GM12874 (cell line): Measurements from ENCODE around the gene CCDC51.

Source experiments
- TF ChIP-seq, protein P1 (sequence below): IDR thresholded peaks from 2 replicates; pipeline ENCODE4 v1.5.1; 2011; ENCODE audit warnings: low read depth, mild to moderate bottlenecking, control low read depth, low read length, moderate library complexity; ENCODE audit not compliant: insufficient read depth

Gene CCDC51

DNA sequence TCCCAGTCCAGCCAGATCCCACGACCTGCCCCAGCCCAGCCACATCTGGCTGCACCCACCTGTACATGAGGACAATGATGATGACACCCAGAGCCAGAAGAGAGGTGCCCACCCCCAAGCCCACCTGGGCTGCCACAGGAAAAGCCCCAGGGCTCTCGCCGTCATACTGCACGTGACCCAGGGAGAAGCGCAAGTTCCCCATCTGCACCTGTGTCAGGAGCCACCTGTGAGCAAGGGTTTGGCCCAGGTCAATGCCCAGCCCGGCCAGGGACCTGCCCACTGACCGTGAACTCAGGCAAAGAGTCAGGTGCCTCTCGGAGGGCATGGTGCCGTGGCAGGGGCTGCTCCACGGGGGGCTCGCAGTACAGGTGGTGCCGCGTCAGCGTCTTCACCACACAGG lies 26.3 kb downstream of the CCDC51 start:
- TF ChIP-seq, protein P1, sequence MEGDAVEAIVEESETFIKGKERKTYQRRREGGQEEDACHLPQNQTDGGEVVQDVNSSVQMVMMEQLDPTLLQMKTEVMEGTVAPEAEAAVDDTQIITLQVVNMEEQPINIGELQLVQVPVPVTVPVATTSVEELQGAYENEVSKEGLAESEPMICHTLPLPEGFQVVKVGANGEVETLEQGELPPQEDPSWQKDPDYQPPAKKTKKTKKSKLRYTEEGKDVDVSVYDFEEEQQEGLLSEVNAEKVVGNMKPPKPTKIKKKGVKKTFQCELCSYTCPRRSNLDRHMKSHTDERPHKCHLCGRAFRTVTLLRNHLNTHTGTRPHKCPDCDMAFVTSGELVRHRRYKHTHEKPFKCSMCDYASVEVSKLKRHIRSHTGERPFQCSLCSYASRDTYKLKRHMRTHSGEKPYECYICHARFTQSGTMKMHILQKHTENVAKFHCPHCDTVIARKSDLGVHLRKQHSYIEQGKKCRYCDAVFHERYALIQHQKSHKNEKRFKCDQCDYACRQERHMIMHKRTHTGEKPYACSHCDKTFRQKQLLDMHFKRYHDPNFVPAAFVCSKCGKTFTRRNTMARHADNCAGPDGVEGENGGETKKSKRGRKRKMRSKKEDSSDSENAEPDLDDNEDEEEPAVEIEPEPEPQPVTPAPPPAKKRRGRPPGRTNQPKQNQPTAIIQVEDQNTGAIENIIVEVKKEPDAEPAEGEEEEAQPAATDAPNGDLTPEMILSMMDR = no peak

DNA sequence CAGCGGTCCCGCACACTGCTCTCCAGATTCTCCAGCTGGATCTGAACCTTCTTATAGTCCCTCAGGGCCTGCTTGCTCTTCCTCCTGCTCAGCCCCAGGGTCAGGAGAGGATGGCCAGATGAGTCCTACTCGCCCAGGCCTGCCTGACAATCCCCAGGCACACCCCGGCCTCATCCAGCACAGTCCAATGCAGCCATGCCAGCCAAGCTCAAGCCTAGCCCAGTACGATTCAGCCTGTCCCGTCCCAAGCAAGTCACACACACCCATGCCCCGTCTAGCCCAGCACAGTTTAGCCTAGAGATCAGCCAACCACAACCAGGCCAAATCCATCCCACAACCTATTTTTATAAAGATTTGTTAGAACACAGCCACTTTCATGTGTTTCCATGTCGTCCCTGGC lies 26.8 kb downstream of the CCDC51 start:
- TF ChIP-seq, protein P1 = no peak

DNA sequence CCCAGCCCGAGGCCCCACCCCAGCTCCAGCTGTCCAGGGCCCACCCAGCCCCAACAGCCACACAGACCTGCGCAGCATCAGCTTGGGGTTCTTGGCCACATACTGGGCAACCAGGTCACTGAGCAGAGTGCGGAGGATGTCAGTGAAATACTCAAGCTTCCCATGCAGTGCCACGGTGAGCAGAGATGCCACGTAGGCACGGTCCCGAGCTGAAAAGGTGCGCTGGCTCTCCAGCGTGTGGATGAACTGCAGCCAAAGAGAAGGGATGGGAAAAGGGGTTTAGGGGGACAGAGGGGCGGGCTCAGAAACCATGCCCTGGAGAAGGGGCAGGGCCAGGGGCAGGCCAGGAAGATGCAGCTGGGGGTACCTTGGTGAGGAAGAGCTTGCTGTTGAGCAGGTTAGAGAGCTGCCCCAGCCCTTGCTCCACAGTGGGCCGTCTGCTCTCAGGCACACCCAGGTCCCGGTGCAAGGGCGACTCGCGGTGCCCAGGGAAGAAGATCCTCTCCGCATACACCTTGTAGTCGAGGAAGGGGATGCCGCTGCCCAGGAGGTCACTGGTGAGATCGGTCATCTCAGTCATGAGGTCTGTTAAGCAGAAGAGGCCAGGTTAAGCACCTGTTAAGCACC lies 27.4 kb downstream of the CCDC51 start:
- TF ChIP-seq, protein P1 = no peak

DNA sequence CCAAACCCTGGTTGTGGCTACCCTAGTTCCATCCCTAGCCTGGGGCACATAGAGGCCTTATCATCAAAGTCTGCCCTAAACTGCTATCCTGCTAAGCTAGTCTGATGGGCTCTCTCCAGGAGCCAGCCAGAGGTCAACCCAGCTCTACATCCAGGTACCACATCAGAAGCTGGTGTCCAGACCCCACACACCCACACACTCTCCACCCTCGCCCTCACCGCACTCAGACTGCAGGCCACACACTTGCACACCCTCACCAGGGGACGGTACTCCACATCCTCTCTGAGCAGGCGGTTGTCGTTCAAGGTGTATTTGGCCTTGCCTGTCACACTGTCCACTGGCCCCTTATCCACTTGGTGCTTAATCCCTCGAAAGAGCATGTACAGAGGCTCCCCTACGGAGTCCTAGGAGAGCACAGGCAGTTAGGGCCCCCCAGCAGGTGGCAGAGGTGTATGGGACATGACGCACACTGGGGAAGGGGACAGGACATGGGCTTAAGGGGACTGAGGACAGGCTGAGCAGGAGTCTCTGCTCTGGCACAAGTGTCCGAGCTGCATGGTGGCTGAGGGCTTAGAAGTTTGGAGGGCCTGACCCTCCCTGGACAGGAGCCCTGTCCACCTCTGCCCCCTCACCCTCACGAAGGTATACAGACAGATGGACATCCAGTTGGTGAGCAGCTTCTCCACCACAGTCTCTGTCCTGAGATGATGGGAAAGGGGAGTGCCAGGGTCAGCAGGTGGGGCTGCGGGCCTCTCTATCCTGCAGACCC lies 28.1 kb downstream of the CCDC51 start:
- TF ChIP-seq, protein P1 = no peak

DNA sequence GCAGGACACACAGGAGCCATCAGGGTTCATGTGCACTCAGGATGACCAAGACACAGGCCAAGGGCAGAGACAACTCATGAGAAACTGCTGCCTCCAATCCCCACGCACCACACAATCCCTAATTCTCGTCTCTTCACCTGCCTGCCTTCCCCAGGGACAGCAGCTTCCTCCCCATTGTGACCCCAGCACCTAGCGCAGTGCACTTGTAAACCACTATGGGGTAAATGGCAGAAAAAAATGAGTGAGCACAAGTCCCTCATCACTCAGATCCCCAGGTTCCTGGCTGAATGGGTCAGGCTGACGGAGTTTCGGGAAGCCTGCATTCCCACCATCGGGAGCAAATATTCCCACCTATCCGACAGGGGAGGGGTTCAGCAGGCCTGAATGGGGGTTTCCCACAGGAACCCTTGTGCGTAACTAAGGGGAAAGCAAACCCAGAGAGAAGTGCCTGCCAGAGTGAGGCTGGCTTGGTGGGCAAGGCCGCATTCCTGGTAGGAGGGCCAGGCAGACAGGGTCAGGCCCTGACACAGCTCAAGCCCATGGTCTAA lies 28.8 kb downstream of the CCDC51 start:
- TF ChIP-seq, protein P1 = no peak

DNA sequence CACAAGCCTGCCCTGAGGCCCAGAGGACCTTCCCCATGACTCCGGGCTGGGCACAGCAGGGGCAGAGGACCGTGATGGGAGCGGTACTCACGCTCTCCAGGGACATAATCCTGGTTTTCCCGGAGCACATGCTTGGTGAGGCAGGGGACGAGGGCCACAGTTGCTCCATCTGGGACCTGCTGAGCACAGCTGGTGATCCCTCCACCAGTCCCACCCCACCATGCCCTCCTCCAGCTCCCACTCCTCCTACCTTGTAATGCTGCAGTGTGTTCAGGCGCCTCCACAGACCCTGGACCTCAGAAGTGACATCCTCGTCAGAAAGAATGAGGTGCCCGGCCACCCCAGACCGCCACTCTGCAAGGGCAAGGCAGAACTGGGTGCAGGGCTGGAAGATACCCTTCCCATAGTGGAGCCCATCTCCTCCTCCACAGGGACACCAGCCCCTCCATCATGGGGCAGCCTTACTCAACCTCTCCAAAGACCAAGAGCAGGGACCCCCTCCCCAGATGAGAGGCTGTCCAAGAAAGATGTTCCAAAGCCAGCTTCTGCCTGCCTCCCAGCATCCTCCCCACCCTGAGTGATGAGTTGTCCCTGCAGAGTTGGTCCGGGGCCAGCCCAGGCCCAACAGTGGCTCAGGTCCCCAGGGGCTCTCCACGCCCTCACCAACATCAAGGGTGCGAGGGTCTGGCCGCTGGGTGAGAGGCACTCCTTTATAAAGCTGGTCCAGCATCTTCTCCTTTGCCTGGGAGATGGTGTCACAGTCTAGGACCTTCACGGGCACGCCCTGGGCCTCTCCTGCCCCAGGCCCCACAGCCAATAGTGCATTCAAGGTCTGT lies 29.5 kb downstream of the CCDC51 start:
- TF ChIP-seq, protein P1 = no peak
